C1 segment of cervical spinal cord (tissue), 14 donors: Measurements from ENCODE around the gene SLC38A1.
"Not testable (repeated sequence)": the region's sequence is repeated elsewhere in the genome, so short reads cannot be mapped to it uniquely, and the experiment has no call there.

Experiments used
- DNase-seq, 14 donors: peaks; one replicate each; lab custom pipeline; 2025; lab: John Stamatoyannopoulos, UW

SLC38A1 gene

GRCh38 chr12:46268583-46269428 is at the start of gene SLC38A1:
SLC38A1 (minus strand) TSS chr12:46269043; CDS start chr12:46239800, 29,243 bp downstream.
- peak in 13 of 14 donors; percentile 25 to 87 (median 70) for DNase-seq

GRCh38 chr12:46318037-46318436 is 49.2 kb upstream of the SLC38A1 start:
- DNase-seq = no peak

- DNase-seq = no peak
Observed at GRCh38 chr12:46304070-46304469, 35.2 kb upstream of the SLC38A1 start.

- DNase-seq = peak in 3 of 14 donors; percentile 1 to 17 (median 3)
Observed at GRCh38 chr12:46303039-46303666, 34.3 kb upstream of the SLC38A1 start.

GRCh38 chr12:46300910-46301309 is 32.1 kb upstream of the SLC38A1 start:
- no peak for DNase-seq

GRCh38 chr12:46299851-46300250 is 31.0 kb upstream of the SLC38A1 start:
- no peak for DNase-seq

- DNase-seq = no peak
Observed at GRCh38 chr12:46298261-46298660, 29.4 kb upstream of the SLC38A1 start.

- no peak for DNase-seq
Observed at GRCh38 chr12:46296822-46297221, 28.0 kb upstream of the SLC38A1 start.

- DNase-seq = no peak
Observed at GRCh38 chr12:46292754-46293402, 24.0 kb upstream of the SLC38A1 start.

- not testable (repeated sequence) for DNase-seq
Observed at GRCh38 chr12:46291953-46292352, 23.1 kb upstream of the SLC38A1 start.

- DNase-seq = not testable (repeated sequence)
Observed at GRCh38 chr12:46285177-46285576, 16.3 kb upstream of the SLC38A1 start.

GRCh38 chr12:46282829-46283228 is 14.0 kb upstream of the SLC38A1 start:
- DNase-seq = no peak

GRCh38 chr12:46276756-46277155 is 7.9 kb upstream of the SLC38A1 start:
- DNase-seq = no peak

GRCh38 chr12:46271863-46272262 is 3.0 kb upstream of the SLC38A1 start:
- DNase-seq = no peak

- peak in 3 of 14 donors; percentile 34 to 69 (median 52) for DNase-seq
Observed at GRCh38 chr12:46269429-46270241, 792 bp upstream of the SLC38A1 start.

- peak in 9 of 14 donors; percentile 7 to 64 (median 41) for DNase-seq
Observed at GRCh38 chr12:46267825-46268582, 839 bp downstream of the SLC38A1 start.

- peak in 2 of 14 donors; percentile 46 to 52 for DNase-seq
Observed at GRCh38 chr12:46267575-46267824, 1.3 kb downstream of the SLC38A1 start.

GRCh38 chr12:46266869-46267574 is 1.8 kb downstream of the SLC38A1 start:
- peak in 9 of 14 donors; percentile 19 to 72 (median 42) for DNase-seq

GRCh38 chr12:46266382-46266791 is 2.5 kb downstream of the SLC38A1 start:
- DNase-seq = peak in 1 of 14 donors; percentile 24

- DNase-seq = no peak
Observed at GRCh38 chr12:46265734-46266133, 3.1 kb downstream of the SLC38A1 start.
